ENCODE data around the gene INHBE.
"Not testable (repeated sequence)": the region's sequence is repeated elsewhere in the genome, so short reads cannot be mapped to it uniquely, and the experiment has no call there.

INHBE gene

DNA sequence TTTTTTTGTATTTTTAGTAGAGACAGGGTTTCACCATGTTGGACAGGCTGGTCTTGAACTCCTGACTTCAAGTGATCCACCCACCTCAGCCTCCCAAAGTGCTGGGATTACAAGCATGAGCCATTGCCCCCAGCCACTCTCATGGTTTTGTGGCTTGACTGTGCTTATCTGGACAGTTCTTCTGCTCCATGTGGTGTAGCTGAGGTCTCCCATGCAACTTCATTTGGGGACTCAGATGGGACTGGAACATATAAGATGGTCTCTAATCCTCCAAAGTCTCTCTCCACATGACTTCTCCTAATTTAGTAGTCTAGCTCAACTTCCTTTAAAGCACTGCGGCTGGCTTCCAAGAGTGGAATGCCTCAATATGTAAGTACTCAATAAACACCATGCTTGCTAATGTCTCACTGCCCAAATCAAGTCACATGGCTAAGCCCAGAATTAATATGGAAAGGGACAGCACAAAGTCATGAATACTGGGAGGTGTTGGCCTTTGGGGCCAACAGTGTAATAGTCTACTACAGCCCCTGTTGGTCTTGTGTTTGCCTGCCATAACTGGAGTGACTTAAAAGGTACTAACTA lies 13.2 kb upstream of the INHBE start:
- no peak for DNase-seq

DNA sequence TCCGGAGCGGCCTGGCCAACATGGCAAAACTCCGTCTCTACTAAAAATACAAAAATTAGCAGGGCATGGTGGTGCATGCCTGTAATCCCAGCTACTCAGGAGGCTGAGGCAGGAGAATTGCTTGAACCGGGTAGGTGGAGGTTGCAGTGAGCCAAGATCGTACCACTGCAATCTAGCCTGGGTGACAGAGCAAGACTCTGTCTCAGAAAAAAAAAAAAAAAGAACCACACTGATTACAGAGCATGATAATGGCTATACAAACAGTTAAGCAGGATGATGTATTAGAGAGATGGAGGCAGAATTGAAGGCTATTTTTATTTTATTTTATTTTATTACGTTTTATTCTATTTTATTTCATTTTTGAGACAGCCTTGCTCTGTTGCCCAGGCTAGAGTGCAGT lies 10.8 kb upstream of the INHBE start:
- DNase-seq = not testable (repeated sequence)

DNA sequence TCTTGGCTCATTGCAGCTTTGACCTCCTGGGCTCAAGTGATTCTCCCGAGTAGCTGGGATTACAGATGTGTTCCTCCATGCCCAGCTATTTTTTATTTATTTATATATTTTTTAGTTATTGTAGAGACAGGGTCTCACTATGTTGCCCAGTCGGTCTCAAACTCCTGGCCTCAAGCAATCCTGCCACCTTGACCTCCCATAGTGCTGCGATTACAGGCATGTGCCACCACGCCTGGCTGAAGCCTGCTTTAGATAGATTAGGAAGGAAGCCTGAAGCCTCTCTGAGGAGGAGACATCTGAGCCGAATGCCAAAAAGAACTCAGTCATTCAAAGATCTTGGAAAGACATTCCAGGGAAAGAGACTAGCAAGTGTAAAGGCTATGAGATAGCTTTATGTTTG lies 10.4 kb upstream of the INHBE start:
- DNase-seq = no peak

DNA sequence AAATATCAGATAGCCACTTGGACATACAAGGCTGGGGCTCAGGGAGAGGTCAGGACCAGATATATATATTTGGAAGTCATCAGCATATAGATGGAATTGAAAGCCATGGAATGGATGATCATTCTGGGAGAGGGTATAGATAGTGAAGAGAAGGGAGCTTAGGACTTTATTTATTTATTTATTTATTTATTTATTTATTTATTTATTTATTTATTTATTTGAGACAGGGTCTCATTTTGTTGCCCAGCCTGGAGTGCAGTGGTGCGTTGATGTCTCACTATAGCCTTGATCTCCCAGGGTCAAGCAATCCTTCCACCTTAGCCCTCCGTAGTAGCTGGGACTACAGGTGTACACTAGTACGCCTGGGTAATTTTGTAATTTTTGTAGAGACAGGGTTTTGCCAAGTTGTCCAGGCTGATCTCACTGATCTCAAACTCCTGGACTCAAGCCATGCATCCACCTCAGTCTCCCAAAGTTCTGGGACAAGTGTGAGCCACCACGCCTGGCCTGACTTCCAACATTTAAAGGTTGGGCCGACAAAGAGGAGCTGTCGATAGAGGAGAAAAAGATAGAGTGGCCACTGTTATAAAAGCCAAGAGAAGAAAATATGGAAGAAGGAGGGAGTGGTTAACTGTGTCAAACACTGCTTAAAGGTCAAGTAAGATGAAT lies 8.7 kb upstream of the INHBE start:
- no peak for DNase-seq

DNA sequence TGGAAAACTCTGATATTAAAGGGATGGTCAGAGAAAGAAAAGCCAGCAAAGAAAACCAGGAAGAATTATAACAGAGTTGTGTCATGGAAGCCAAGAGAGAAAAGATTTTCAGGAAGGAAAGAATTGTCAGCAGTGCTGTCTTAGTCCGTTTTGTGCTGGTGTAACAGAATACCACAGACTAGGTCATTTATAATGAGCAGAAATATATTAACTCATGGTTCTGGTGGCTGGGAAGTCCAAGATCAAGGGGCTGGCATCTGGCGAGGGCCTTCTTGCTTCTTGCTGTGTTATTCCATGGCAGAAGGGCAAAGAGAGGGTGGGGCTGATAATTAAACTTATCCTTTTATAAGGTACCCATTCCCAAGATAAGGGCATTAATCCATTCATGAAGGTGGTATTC lies 6.4 kb upstream of the INHBE start:
- DNase-seq = no peak

DNA sequence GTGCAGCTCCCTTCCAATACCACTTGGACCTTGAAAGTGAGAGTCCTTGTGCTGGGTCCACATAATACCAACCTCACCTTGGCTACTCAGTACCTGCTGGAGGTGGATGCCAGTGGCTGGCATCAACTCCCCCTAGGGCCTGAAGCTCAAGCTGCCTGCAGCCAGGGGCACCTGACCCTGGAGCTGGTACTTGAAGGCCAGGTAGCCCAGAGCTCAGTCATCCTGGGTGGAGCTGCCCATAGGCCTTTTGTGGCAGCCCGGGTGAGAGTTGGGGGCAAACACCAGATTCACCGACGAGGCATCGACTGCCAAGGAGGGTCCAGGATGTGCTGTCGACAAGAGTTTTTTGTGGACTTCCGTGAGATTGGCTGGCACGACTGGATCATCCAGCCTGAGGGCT lies 5.7 kb upstream of the INHBE start:
- no peak for DNase-seq

DNA sequence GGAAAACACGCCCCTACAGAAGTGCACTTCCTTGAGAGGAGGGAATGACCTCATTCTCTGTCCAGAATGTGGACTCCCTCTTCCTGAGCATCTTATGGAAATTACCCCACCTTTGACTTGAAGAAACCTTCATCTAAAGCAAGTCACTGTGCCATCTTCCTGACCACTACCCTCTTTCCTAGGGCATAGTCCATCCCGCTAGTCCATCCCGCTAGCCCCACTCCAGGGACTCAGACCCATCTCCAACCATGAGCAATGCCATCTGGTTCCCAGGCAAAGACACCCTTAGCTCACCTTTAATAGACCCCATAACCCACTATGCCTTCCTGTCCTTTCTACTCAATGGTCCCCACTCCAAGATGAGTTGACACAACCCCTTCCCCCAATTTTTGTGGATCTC lies 5.0 kb upstream of the INHBE start:
- DNase-seq = no peak

DNA sequence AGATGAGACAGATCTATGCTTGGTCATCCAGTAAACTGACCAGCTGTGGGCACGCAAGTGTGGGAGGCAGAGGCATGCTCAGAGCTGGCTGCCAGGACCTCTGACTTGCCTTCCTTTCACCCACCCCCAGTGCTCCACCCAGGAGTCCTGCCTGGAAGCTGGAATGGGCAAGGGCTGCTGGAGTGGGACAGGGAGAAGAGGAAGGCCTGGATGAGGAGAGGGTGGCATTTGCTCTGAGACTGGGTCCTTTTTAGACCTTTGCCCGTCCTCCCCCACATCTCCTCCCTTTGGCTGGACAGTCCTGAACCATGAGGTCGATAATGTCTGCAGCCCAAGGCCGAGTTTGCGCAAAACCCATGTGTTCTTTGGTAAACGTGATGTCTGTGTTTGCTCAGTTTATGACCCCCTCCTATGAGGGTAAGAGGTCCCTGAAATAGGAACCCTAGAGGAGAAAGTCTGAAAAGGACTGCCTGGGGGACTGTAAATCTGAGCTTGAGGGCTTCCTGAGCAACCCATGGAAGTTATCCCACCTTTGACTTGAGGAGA lies 3.8 kb upstream of the INHBE start:
- no peak for DNase-seq

DNA sequence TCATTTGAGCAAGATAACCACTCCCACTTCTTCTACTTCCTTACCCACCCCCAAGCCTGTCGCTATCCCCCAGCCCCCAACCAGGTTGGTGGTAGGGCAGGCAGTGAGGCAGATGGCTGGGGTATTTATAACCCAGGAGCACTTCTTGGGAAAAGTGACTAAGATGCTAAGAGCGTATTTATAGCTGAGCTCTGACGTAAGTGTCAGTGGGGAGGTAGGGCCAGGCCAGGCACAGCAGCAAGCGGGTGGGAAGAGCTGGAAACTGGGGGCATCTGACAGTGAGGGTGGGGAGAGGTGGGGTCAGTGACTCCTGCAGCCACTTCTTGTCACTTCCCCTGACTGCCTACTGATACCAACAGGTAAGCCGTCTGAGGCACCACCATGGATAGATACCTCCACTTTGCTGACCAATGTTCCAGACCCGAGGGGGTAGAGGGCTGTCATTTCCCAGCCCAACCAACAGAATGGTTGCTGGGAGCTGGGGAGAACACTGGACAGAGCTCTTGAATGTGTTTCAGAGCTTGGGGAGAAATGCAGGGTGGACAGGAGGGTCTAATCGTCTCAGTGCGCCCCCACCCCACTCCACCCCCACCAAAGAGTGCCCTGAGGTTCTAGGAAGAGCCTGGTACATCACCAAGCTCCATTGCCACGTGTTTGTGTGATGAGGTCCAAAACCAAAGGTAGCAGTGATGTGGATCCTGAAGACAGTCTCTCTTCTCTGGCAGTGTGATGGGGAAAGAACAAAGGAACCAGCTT lies 2.7 kb upstream of the INHBE start:
- DNase-seq = no peak

DNA sequence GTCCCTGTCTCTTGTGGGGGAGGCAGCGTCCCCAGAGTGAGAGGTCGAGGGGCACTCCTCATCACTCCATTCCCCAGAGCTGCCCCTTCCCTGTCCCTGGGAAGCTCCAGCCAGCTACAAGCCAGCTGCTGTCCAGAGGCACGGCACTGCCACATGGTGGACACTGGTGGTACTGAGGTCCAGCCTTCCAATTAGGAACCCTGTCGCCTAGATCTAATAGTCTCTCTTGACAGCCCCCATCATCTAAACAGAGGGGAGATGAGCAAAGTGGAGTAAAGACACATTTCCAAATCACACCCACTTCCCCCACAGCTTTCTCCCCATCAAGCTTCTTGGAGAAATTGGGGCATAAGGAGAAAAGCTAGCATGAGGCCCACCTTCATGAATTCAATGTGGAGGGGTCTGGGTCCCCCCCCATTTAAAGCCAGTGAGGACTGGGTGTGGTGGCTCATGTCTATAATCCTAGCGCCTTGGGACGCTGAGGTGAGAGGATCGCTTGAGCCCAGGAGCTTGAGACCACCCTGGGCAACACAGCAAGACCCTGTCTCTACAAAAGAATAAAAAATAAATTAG lies 2.1 kb upstream of the INHBE start:
- DNase-seq = no peak

DNA sequence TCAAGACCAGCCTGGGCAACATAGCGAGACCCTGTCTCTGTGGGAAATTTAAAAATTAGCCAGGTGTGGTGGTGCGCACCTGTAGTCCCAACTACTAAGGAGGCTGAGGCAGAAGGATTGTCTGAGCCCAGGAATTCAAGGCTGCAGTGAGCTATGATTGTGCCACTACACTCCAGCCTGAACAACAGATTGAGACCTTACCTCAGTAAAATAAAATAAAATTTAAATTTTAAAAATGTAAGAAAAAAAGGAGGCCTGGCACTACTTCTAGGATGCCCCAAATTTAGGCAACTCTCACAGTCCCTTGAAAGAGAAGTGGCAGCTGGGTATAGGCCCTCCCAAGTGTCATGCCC lies 918 bp upstream of the INHBE start:
- DNase-seq = no peak

DNA sequence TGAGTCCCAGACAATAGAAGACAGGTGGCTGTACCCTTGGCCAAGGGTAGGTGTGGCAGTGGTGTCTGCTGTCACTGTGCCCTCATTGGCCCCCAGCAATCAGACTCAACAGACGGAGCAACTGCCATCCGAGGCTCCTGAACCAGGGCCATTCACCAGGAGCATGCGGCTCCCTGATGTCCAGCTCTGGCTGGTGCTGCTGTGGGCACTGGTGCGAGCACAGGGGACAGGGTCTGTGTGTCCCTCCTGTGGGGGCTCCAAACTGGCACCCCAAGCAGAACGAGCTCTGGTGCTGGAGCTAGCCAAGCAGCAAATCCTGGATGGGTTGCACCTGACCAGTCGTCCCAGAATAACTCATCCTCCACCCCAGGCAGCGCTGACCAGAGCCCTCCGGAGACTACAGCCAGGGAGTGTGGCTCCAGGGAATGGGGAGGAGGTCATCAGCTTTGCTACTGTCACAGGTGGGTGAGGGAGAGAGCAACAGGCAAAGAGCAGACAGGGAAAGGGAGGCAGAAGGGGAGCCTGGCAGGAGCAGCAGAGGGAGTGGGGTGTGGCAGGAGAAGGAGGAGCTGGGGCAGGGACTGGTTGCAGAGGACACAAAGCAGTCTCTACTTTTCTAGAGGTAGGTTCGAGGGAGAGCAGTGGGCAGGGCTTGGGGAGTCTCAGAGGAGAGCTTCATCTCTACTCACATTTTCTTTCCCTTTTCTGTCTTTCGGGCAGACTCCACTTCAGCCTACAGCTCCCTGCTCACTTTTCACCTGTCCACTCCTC lies 452 bp downstream of the INHBE start:
- DNase-seq = no peak

DNA sequence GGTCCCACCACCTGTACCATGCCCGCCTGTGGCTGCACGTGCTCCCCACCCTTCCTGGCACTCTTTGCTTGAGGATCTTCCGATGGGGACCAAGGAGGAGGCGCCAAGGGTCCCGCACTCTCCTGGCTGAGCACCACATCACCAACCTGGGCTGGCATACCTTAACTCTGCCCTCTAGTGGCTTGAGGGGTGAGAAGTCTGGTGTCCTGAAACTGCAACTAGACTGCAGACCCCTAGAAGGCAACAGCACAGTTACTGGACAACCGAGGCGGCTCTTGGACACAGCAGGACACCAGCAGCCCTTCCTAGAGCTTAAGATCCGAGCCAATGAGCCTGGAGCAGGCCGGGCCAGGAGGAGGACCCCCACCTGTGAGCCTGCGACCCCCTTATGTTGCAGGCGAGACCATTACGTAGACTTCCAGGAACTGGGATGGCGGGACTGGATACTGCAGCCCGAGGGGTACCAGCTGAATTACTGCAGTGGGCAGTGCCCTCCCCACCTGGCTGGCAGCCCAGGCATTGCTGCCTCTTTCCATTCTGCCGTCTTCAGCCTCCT lies 1.1 kb downstream of the INHBE start:
- no peak for DNase-seq

DNA sequence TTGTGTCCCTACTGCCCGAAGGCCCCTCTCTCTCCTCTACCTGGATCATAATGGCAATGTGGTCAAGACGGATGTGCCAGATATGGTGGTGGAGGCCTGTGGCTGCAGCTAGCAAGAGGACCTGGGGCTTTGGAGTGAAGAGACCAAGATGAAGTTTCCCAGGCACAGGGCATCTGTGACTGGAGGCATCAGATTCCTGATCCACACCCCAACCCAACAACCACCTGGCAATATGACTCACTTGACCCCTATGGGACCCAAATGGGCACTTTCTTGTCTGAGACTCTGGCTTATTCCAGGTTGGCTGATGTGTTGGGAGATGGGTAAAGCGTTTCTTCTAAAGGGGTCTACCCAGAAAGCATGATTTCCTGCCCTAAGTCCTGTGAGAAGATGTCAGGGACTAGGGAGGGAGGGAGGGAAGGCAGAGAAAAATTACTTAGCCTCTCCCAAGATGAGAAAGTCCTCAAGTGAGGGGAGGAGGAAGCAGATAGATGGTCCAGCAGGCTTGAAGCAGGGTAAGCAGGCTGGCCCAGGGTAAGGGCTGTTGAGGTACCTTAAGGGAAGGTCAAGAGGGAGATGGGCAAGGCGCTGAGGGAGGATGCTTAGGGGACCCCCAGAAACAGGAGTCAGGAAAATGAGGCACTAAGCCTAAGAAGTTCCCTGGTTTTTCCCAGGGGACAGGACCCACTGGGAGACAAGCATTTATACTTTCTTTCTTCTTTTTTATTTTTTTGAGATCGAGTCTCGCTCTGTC lies 1.8 kb downstream of the INHBE start:
- no peak for DNase-seq

DNA sequence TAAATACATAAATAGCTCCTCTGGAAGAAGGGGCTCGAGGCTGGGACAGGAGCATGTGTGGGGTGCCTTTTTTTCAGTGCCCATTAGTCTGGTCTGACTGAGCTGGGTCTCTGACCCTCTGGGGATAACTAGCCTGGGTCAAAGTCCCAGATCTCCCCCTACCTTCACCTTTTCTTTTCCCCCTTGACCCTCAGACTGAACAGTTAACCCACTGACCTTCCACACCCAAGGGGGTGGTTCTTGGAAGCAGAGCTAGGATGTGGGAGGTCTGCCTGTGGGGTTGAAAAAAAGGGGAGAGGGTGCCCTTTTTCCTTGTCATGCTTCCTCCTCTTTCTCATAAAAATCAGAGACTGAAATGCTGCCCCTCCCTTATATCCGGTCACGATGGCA lies 3.6 kb downstream of the INHBE start:
- no peak for DNase-seq

DNA sequence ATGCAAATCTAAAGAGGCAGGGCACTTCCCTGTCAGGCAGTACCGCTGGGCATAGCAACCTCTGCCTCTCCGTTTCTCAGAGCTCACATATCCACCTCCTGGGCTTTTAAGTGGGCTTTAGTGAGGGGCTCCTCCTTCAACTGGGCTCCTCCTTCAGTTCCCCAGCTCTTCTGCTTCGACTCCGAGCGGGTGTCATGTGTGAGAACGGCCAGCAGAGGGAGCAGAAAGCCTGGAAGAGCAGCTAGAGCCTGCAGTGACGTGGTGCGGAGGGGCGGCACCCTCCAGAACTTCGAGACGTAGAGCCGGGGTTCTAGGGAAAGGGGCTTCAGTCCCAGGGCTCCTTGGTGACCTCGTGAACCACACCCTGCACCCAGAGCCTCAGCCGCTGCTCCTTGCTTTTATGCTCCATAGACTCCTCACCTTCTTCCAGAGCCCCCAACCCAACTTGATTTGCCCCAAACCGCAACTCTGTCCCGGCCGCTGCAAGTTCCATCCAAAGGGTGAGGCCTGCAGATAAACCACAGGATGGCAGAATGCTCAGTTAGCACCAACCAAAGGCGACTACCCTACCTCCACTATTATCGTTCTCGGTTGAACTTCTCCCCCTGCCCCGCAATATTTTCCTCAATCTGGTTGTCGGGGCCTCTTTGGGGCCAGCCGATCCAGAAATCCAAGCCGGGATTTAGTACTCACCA lies 4.1 kb downstream of the INHBE start:
- peak; percentile 88 for DNase-seq

DNA sequence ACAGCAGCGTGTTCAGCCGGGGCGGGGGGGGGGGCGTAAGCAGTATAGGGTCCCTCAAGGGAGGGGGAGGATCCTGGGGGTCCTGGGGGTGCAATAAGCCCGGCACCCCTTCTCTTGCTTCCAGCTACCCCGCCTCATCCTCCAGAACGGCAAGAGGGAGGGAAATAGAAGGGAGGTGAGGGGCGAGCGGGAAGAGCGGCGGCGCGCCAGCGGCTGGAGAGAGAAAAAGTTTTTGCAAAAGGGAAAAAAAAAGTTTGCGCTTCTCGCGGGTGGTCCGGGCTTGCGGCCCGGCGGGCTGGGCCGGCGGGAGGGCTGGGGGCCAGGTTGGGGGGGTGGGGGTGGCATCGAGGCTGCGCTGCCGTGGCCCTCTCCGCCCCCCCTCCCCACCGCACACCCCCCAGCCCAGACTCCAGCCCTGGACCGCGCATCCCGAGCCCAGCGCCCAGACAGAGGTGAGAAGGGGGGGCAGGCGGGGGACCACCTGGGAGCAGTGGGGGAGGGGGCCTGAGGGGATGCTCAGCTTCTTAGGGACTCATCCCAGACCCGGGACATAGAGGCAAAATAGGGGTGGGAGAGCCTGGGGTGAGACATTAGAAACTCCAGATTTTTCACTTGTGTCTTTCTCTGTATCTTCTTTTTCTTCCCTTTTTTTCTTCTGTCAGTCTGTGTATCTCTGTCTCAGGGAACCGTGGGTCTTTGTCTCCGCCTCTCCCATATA lies 4.8 kb downstream of the INHBE start, which contains the start of gene GLI1:
Gene GLI1 (plus strand): TSS at position 36 of the 718 bp plus-strand sequence. CDS start 3,907 bp downstream, outside the sequence.
- no peak for DNase-seq

DNA sequence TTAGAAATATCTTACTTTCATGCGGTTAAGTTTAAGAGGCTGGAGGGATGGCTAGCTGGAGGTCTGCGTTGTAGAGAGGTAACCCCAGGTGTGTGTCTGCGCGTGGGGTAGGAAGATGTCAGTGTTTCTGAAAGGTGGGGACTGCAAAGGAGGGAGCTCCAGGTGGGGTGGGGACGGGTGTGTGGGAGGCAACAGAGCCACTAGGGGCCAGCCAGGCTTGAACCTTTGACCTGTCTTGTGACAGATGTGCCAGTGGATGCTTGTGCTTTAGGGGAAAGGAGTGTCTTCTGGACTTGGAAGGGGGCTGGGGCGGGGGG lies 5.3 kb downstream of the INHBE start:
- no peak for DNase-seq

DNA sequence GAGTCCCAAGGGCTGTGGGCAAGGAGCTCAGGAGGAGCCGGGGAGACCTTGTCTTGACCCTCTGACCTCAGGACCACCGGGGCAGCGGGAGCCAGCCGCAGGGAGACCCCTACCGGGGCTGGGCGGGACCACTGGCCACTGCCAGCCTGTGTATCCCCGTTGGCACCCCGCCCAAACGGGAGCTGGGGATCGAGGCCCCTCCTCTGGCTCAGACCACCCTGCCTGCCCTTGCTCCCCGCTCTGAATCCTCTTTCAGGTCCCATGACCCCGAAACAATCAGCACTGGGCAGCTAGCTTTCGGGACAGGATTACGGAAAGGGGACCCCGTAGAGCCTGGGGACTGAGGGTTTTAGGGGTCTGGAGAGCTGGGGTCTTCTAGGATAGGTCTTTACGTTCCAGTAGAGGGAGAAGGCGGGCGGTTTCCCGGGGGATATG lies 5.8 kb downstream of the INHBE start:
- DNase-seq = no peak

DNA sequence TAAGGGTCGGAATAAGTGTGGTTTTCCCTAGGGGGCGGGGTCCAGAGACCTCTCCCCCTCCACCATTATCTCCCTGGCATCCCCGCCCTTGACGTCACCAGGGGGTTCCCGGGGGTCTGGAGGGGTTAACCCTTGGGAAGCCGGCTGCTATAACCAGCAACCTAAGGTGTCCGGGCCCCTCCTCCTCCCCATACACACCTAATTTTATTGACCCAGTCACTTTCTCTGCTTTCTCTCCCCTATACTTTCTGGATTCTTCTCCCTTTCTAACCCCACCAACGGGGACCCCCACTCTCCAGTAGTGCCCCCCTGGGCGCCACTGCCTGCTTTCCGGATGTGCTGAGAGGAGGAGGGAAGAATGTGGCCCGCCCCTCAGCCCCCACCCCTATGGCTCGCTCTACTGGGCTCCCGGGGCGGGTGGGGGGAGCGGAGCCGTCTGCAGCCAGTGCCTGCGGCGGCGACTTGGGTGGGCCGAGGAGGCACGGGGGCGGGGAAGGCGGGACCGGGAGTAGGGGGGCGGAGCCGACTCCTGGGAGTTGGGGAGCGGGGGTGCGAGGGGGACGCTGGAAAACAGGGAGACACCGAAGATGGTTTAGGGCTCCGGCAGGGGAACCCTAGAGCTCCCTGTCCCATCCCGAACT lies 6.3 kb downstream of the INHBE start:
- no peak for DNase-seq
